A549 (cell line): ENCODE data around the gene R3HDM2. TPM values are rescaled to one million over a fixed set of nuclear protein-coding genes. Genes with fewer than 3 reads are reported as not detected.
A peak's percentile ranks its signal among the peaks of the same experiment; 100 is the strongest.

ENCODE experiments used
- ATAC-seq, 2 experiments: fragments of 200-7000 bp in 1 of 2; fragments of >200 bp in 1 of 2; cut with Nextera tagmentation in 1 of 2; cut with Tn5 transposase in 1 of 2; 3 replicates each; pipeline versions ENCODE4 v1.8.0 to v1.9.1; 2018 to 2020; ENCODE audit warnings: mild to moderate bottlenecking in 1 of 2, moderate library complexity in 1 of 2
- CTCF ChIA-PET: fragments of 300-600 bp; sonication (Branson Sonifier 250); formaldehyde crosslinking; extraction: SDS; loops from one replicate; lab custom pipeline; 2021; ENCODE audit warnings: antibody characterized with exemption, inconsistent platforms; lab: Yijun Ruan, JAX
- POLR2A ChIA-PET: fragments of 350-600 bp; formaldehyde crosslinking; extraction: SDS; loops from one replicate; lab custom pipeline; 2021; ENCODE audit warnings: antibody characterized with exemption, inconsistent platforms; lab: Yijun Ruan, JAX
- DNase-seq, 2 experiments: peaks; one replicate each; pipeline versions ENCODE4 v3.0.0 to v3.0.0-alpha.2; 2011 to 2016; ENCODE audit warnings: low read depth in 1 of 2, low spot score in 1 of 2
- FAIRE-seq: peaks from 2 replicates; lab custom pipeline; 2011; peaks lifted over from hg19 to GRCh38; lab: Jason Lieb, UNC
- H3K27ac ChIP-seq, 2 experiments: fragments of >200 bp; sonication (Bioruptor Twin); formaldehyde crosslinking; 3 replicates each; pipeline ENCODE4 v1.5.1; 2016 to 2017
- H3K4me1 ChIP-seq: fragments of >200 bp; sonication (Bioruptor Twin); formaldehyde crosslinking; 3 replicates; pipeline ENCODE4 v1.6.1; 2016
- H3K4me2 ChIP-seq: fragments of >200 bp; sonication (Bioruptor Twin); formaldehyde crosslinking; 3 replicates; pipeline ENCODE4 v1.6.1; 2016
- H3K4me3 ChIP-seq: fragments of >200 bp; sonication (Bioruptor Twin); formaldehyde crosslinking; 3 replicates; pipeline ENCODE4 v1.5.1; 2016
- H3K9me3 ChIP-seq: fragments of >200 bp; sonication (Bioruptor Twin); formaldehyde crosslinking; 3 replicates; pipeline ENCODE4 v1.6.1; 2016
- CBX8 ChIP-seq: fragments of 200-600 bp; sonication (generic); IDR thresholded peaks from 2 replicates; pipeline ENCODE4 v1.6.1; 2016
- CEBPB ChIP-seq, 2 experiments: fragments of >200 bp in 1 of 2; sonication (Bioruptor Twin) in 1 of 2; formaldehyde crosslinking in 1 of 2; IDR thresholded peaks; 2 replicates each; pipeline ENCODE4 v1.6.1; 2012 to 2016
- CHD2 ChIP-seq: fragments of 150-350 bp; IDR thresholded peaks from 2 replicates; pipeline ENCODE4 v1.6.1; 2014; ENCODE audit warnings: low read length; ENCODE audit not compliant: partially characterized antibody
- CTCF ChIP-seq: fragments of >200 bp; sonication (Bioruptor Twin); formaldehyde crosslinking; IDR thresholded peaks from 3 replicates; pipeline ENCODE4 v1.5.1; 2016
- EP300 ChIP-seq, 2 experiments: fragments of >200 bp; sonication (Bioruptor Twin); formaldehyde crosslinking; IDR thresholded peaks; 2 replicates in 1 of 2; 3 replicates in 1 of 2; pipeline ENCODE4 v1.6.1; 2016 to 2017
- FOSB ChIP-seq: fragments of 250-450 bp; sonication (Bioruptor Pico); IDR thresholded peaks from 2 replicates; pipeline ENCODE4 v1.5.0; 2020; ENCODE audit warnings: mild to moderate bottlenecking, moderate library complexity
- GATA3 ChIP-seq: IDR thresholded peaks from 2 replicates; pipeline ENCODE4 v1.6.1; 2012; ENCODE audit warnings: borderline replicate concordance
- HDAC2 ChIP-seq: fragments of 200-600 bp; sonication (generic); IDR thresholded peaks from 2 replicates; pipeline ENCODE4 v1.6.1; 2016
- HEYL ChIP-seq: fragments of 250-450 bp; sonication (Bioruptor Pico); IDR thresholded peaks from 2 replicates; pipeline ENCODE4 v1.8.0; 2021; ENCODE audit warnings: mild to moderate bottlenecking, moderate library complexity
- HMGXB4 ChIP-seq: fragments of 250-450 bp; sonication (Bioruptor Pico); IDR thresholded peaks from 2 replicates; pipeline ENCODE4 v1.5.0; 2021; ENCODE audit warnings: mild to moderate bottlenecking, moderate library complexity, borderline replicate concordance
- HOXB13 ChIP-seq: fragments of 250-450 bp; sonication (Bioruptor Pico); IDR thresholded peaks from 2 replicates; pipeline ENCODE4 v1.5.0; 2020; ENCODE audit warnings: low read depth, mild to moderate bottlenecking, moderate library complexity
- JUN ChIP-seq, 2 experiments: fragments of >200 bp; sonication (Bioruptor Twin); formaldehyde crosslinking; IDR thresholded peaks; 2 replicates in 1 of 2; 3 replicates in 1 of 2; pipeline ENCODE4 v1.6.1; 2016 to 2017
- MAFK ChIP-seq: fragments of 450-650 bp; IDR thresholded peaks from 2 replicates; pipeline ENCODE4 v1.6.1; 2014; ENCODE audit not compliant: partially characterized antibody
- MAX ChIP-seq: IDR thresholded peaks from 2 replicates; pipeline ENCODE4 v1.6.1; 2012
- NPAS2 ChIP-seq: fragments of 250-450 bp; sonication (Bioruptor Pico); IDR thresholded peaks from 2 replicates; pipeline ENCODE4 v1.8.0; 2022; ENCODE audit warnings: mild to moderate bottlenecking, moderate library complexity, borderline replicate concordance
- POLR2AphosphoS2 ChIP-seq: conservative IDR thresholded peaks from 2 replicates; pipeline ENCODE4 v1.6.1; 2012; ENCODE audit warnings: low read length, improper control_type of control experiment, inconsistent platforms
- RAD21 ChIP-seq, 2 experiments: fragments of >200 bp in 1 of 2; sonication (Bioruptor Twin) in 1 of 2; formaldehyde crosslinking in 1 of 2; IDR thresholded peaks in 1 of 2; conservative IDR thresholded peaks in 1 of 2; 2 replicates in 1 of 2; 3 replicates in 1 of 2; pipeline ENCODE4 v1.6.1; 2012 to 2018; ENCODE audit warnings: inconsistent platforms in 1 of 2
- REST ChIP-seq: fragments of 200-600 bp; sonication (generic); IDR thresholded peaks from 2 replicates; pipeline ENCODE4 v1.6.1; 2016; ENCODE audit warnings: antibody characterized with exemption, mild to moderate bottlenecking, moderate library complexity
- RNF2 ChIP-seq: fragments of 200-600 bp; sonication (generic); IDR thresholded peaks from 2 replicates; pipeline ENCODE4 v1.6.1; 2016; ENCODE audit warnings: low read depth, mild to moderate bottlenecking, antibody characterized with exemption, moderate library complexity, borderline replicate concordance
- SMC3 ChIP-seq: fragments of >200 bp; sonication (Bioruptor Twin); formaldehyde crosslinking; IDR thresholded peaks from 3 replicates; pipeline ENCODE4 v1.6.1; 2018; ENCODE audit warnings: inconsistent platforms
- WGBS: methylation state at CpG from one replicate; pipeline ENCODE4 v1.1.6; 2017; ENCODE audit errors: missing lambda C conversion rate; 5-methylcytosine and 5-hydroxymethylcytosine counted together
- polyA plus RNA-seq, 4 experiments: library from polyadenylated mRNA; depleted of rRNA in 3 of 4; stranded (reverse); fragments of >200 nt; fragmentation: RNase III in 1 of 4; extraction: RNeasy Plus Mini Kit Qiagen cat#74134 plus additional on column Dnase treatment in 1 of 4; gene quantifications; 2 replicates in 3 of 4; 3 replicates in 1 of 4; pipeline ENCODE4 v1.2.3, GENCODE V29; 2011 to 2017

The R3HDM2 gene
- polyA plus RNA-seq, 2 of the 4 experiments (the other 2 are of a cell fraction): 14.0 to 30.6 TPM

- peak; percentile 82 to 90 for TF ChIP-seq CEBPB (IDR thresholded peaks at IDR 0.05)
- TF ChIP-seq, all 56 proteins: peak for 7
Observed at GRCh38 chr12:57454566-57455373, 23.9 kb upstream of the R3HDM2 start, which contains the start of gene INHBE (continued).

GRCh38 chr12:57454213-57454565, 23.3 kb upstream of the R3HDM2 start:
- ATAC-seq (no peak), FAIRE-seq (no peak), DNase-seq (no peak)
- H3K4me3 ChIP-seq: no peak overlapping the region
- ChIA-PET POLR2A (interaction anchor here (0.7 kb wide), 1 partner anchor 66 kb away, joined by 3 read pairs; the partner anchor contains the start of gene DDIT3), CTCF (interaction anchor here (1.8 to 13.4 kb wide), 18 partner anchors 8 to 239 kb away, joined by 5 to 459 read pairs (median 34); partner anchors contain the start of genes GLI1, NXPH4 and STAC3)
- H3K4me2 ChIP-seq: peak overlapping the region; percentile 97
- TF ChIP-seq REST (no peak), EP300 (IDR thresholded peaks at IDR 0.05) (no peak), RNF2 (no peak), NPAS2 (CRISPR knock-in tag) (no peak), MAFK (no peak), HEYL (CRISPR knock-in tag) (no peak), POLR2AphosphoS2 (no peak), FOSB (CRISPR knock-in tag) (no peak), MAX (no peak), CHD2 (no peak), JUN (IDR thresholded peaks at IDR 0.05) (no peak), CBX8 (no peak)
- no peaks in the 10 kb centered on the region for H3K9me3 ChIP-seq
- H3K27ac ChIP-seq: peak overlapping the region; percentile 92 to 99
- WGBS: 91% methylated on average over 2 of the region's 2 CpGs
- peaks cover 77% of the 10 kb centered on the region for H3K4me1 ChIP-seq

GRCh38 chr12:57452937-57453509, 22.2 kb upstream of the R3HDM2 start:
- FAIRE-seq: no peak
- TF ChIP-seq CEBPB (IDR thresholded peaks at IDR 0.05) (no peak), MAX (peak; percentile 64; the same call in 1 of the 2 replicates), RAD21 (conservative IDR thresholded peaks at IDR 0.05 in 1 of 2, IDR thresholded peaks at IDR 0.05 in 1 of 2) (peak; percentile 98 to 99), HMGXB4 (CRISPR knock-in tag) (no peak), CBX8 (no peak), SMC3 (peak; percentile 95), GATA3 (no peak), HOXB13 (no peak), HDAC2 (no peak), CTCF (peak; percentile 94)
- ATAC-seq: peak; percentile 54 to 74
- ChIA-PET POLR2A (interaction anchor here (0.6 to 1.2 kb wide), 2 partner anchors 64 to 145 kb away, joined by 3 to 5 read pairs; no protein-coding TSS in a partner anchor), CTCF (interaction anchor here (0.6 to 13.4 kb wide), 62 partner anchors 9 to 563 kb away, joined by 3 to 459 read pairs (median 5); partner anchors contain the start of genes GLI1, INHBC, NXPH4 and STAC3)
- Histone ChIP-seq H3K4me1 (peaks cover 68% of the 10 kb centered on the region), H3K9me3 (no peaks in the 10 kb centered on the region), H3K4me2 (peak overlapping the region; percentile 55), H3K4me3 (no peak overlapping the region), H3K27ac (peak overlapping the region; percentile 92 to 99)
- 2% methylated on average over 7 of the region's 7 CpGs for WGBS
- DNase-seq: peak; percentile 65 to 84
